Measurements from ENCODE around the gene PPP4R4.
"Not testable (repeated sequence)": the region's sequence is repeated elsewhere in the genome, so short reads cannot be mapped to it uniquely, and the experiment has no call there.

PPP4R4 gene

GRCh38 chr14:94181835-94182234 lies 7.7 kb downstream of the PPP4R4 start:
- DNase-seq, result no peak

GRCh38 chr14:94192536-94192935 lies 18.4 kb downstream of the PPP4R4 start:
- DNase-seq, result no peak

- DNase-seq, result no peak
Observed at GRCh38 chr14:94193776-94194175, 19.7 kb downstream of the PPP4R4 start.

- DNase-seq, result no peak
Observed at GRCh38 chr14:94196057-94196456, 21.9 kb downstream of the PPP4R4 start.

GRCh38 chr14:94203473-94204210 lies 29.5 kb downstream of the PPP4R4 start:
- DNase-seq, result no peak

- no peak for DNase-seq
Observed at GRCh38 chr14:94213021-94213420, 38.9 kb downstream of the PPP4R4 start.

GRCh38 chr14:94213741-94214140 lies 39.6 kb downstream of the PPP4R4 start:
- DNase-seq, result no peak

GRCh38 chr14:94217116-94217515 lies 43.0 kb downstream of the PPP4R4 start:
- no peak for DNase-seq

- not testable (repeated sequence) for DNase-seq
Observed at GRCh38 chr14:94218198-94218886, 44.2 kb downstream of the PPP4R4 start.

GRCh38 chr14:94224040-94224439 lies 49.9 kb downstream of the PPP4R4 start:
- no peak for DNase-seq

GRCh38 chr14:94225460-94226378 lies 51.6 kb downstream of the PPP4R4 start:
- DNase-seq, result no peak

- DNase-seq, result no peak
Observed at GRCh38 chr14:94227029-94227428, 52.9 kb downstream of the PPP4R4 start.

- DNase-seq, result no peak
Observed at GRCh38 chr14:94237046-94237445, 62.9 kb downstream of the PPP4R4 start.

GRCh38 chr14:94237983-94238382 lies 63.9 kb downstream of the PPP4R4 start:
- no peak for DNase-seq

GRCh38 chr14:94239406-94239805 lies 65.3 kb downstream of the PPP4R4 start:
- DNase-seq, result no peak

- no peak for DNase-seq
Observed at GRCh38 chr14:94244182-94244581, 70.1 kb downstream of the PPP4R4 start.

- DNase-seq, result not testable (repeated sequence)
Observed at GRCh38 chr14:94264195-94264594, 90.1 kb downstream of the PPP4R4 start.

GRCh38 chr14:94267352-94267751 lies 93.2 kb downstream of the PPP4R4 start:
- DNase-seq, result no peak

GRCh38 chr14:94268582-94268981 lies 94.5 kb downstream of the PPP4R4 start:
- not testable (repeated sequence) for DNase-seq

- no peak for DNase-seq
Observed at GRCh38 chr14:94269156-94269555, 95.0 kb downstream of the PPP4R4 start.

GRCh38 chr14:94276898-94277561 lies 102.9 kb downstream of the PPP4R4 start:
- DNase-seq, result not testable (repeated sequence)

GRCh38 chr14:94278731-94279130 lies 104.6 kb downstream of the PPP4R4 start:
- DNase-seq, result no peak
